Keratinocyte (primary cell): Measurements from ENCODE around the gene TIMM8B. TPM values are rescaled to one million over a fixed set of nuclear protein-coding genes. Genes with fewer than 3 reads are reported as not detected.

ENCODE experiments used
- DNase-seq: peaks from one replicate; pipeline ENCODE4 v3.0.0-alpha.2; 2011; ENCODE audit warnings: low read depth, missing footprints, low spot score
- FAIRE-seq: peaks from 2 replicates; lab custom pipeline; 2011; peaks lifted over from hg19 to GRCh38; lab: Jason Lieb, UNC
- H2AFZ ChIP-seq: 2 replicates; pipeline ENCODE4 v1.6.0; 2012; ENCODE audit warnings: low read length, control low read depth, inconsistent platforms; ENCODE audit not compliant: control insufficient read depth
- H3K27ac ChIP-seq: 2 replicates; pipeline ENCODE4 v1.5.1; 2011; ENCODE audit warnings: low read length; ENCODE audit not compliant: control insufficient read depth, insufficient read depth
- H3K27me3 ChIP-seq: 3 replicates; pipeline ENCODE4 v1.6.0; 2011; ENCODE audit warnings: low read length; ENCODE audit not compliant: control insufficient read depth, insufficient read depth; ENCODE audit errors: extremely low read depth
- H3K36me3 ChIP-seq, 2 experiments: 2 replicates in 1 of 2; 3 replicates in 1 of 2; pipeline ENCODE4 v1.5.1; 2011; ENCODE audit warnings: low read length in 2 of 2, mild to moderate bottlenecking in 1 of 2; ENCODE audit not compliant: control insufficient read depth in 2 of 2, insufficient read depth in 2 of 2; ENCODE audit errors: extremely low read depth in 1 of 2
- H3K4me1 ChIP-seq: 3 replicates; pipeline ENCODE4 v1.5.1; 2011; ENCODE audit warnings: low read length; ENCODE audit not compliant: control insufficient read depth, insufficient read depth; ENCODE audit errors: extremely low read depth
- H3K4me2 ChIP-seq: 3 replicates; pipeline ENCODE4 v1.6.0; 2011; ENCODE audit warnings: low read depth, low read length; ENCODE audit not compliant: control insufficient read depth, insufficient read depth; ENCODE audit errors: extremely low read depth
- H3K4me3 ChIP-seq, 3 experiments: fragments of 200-600 bp in 1 of 3; sonication (generic) in 1 of 3; 2 replicates in 2 of 3; 3 replicates in 1 of 3; pipeline ENCODE4 v1.5.1; 2011 to 2016; ENCODE audit warnings: low read length in 3 of 3, mild to moderate bottlenecking in 3 of 3, control low read depth in 2 of 3, inconsistent platforms in 1 of 3, low read depth in 1 of 3, mixed read lengths in 1 of 3, mixed run types in 1 of 3, moderate library complexity in 1 of 3; ENCODE audit not compliant: control insufficient read depth in 2 of 3, insufficient read depth in 2 of 3; ENCODE audit errors: extremely low read depth in 1 of 3
- H3K79me2 ChIP-seq: 2 replicates; pipeline ENCODE4 v1.6.0; 2012; ENCODE audit warnings: low read length; ENCODE audit not compliant: control insufficient read depth, insufficient read depth
- H3K9ac ChIP-seq: 3 replicates; pipeline ENCODE4 v1.6.0; 2011; ENCODE audit warnings: low read length; ENCODE audit not compliant: control insufficient read depth, insufficient read depth; ENCODE audit errors: extremely low read depth
- H3K9me1 ChIP-seq: 3 replicates; pipeline ENCODE4 v1.6.0; 2011; ENCODE audit warnings: low read length; ENCODE audit not compliant: control insufficient read depth, insufficient read depth; ENCODE audit errors: extremely low read depth
- H3K9me3 ChIP-seq: 2 replicates; pipeline ENCODE4 v1.5.1; 2012; ENCODE audit warnings: low read depth, low read length; ENCODE audit not compliant: control insufficient read depth
- H4K20me1 ChIP-seq: 3 replicates; pipeline ENCODE4 v1.6.0; 2011; ENCODE audit warnings: low read length; ENCODE audit not compliant: control insufficient read depth, insufficient read depth; ENCODE audit errors: extremely low read depth
- CTCF ChIP-seq, 3 experiments: IDR thresholded peaks in 1 of 3; conservative IDR thresholded peaks in 1 of 3; optimal IDR thresholded peaks in 1 of 3; 2 replicates in 2 of 3; 3 replicates in 1 of 3; pipeline versions ENCODE3 to v1.5.1; 2011; ENCODE audit warnings: low read length in 3 of 3, mild to moderate bottlenecking in 3 of 3, moderate library complexity in 2 of 3, control low read depth in 1 of 3, inconsistent platforms in 1 of 3; ENCODE audit not compliant: insufficient read depth in 2 of 3; ENCODE audit errors: extremely low read depth in 1 of 3
- EZH2 ChIP-seq: IDR thresholded peaks from one replicate; pipeline ENCODE4 v1.6.1; 2012; ENCODE audit warnings: inconsistent platforms, mild to moderate bottlenecking, low read length, moderate library complexity
- dilution Hi-C: fragments of 300-500 bp; cut with MboI; formaldehyde crosslinking; loops from one replicate; pipeline ENCODE4 v1.7.0; 2020; ENCODE audit warnings: low sequenced_read_pairs; ENCODE audit not compliant: extremely low pct_ligation_motif_present
- polyA plus RNA-seq, 5 experiments: library from polyadenylated mRNA; depleted of rRNA in 3 of 5; stranded (reverse) in 3 of 5; stranded (forward) in 1 of 5; unstranded in 1 of 5; fragments of >200 nt; gene quantifications; 1 replicate in 1 of 5; 2 replicates in 3 of 5; 3 replicates in 1 of 5; pipeline versions ENCODE4 v1.2.1 to v1.2.3, GENCODE V29; 2011 to 2012; ENCODE audit warnings: missing spikeins in 2 of 5, low read depth in 1 of 5, low replicate concordance in 1 of 5

TIMM8B gene
- polyA plus RNA-seq, 1 donor (not counting 4 experiments of a cell fraction or from before 2014, with no cell fraction given), result 126 TPM

GRCh38 chr11:112062923-112063322 is 23.6 kb downstream of the TIMM8B start:
- no peak overlapping the region for H2AFZ ChIP-seq
- no peak overlapping the region for H3K4me3 ChIP-seq
- no peak overlapping the region for H3K27ac ChIP-seq
- H3K9me1 ChIP-seq, result no peaks in the 10 kb centered on the region
- TF ChIP-seq CTCF (optimal IDR thresholded peaks at IDR 0.05 in 1 of 3, IDR thresholded peaks at IDR 0.05 in 1 of 3, conservative IDR thresholded peaks at IDR 0.05 in 1 of 3; ENCODE audit: extremely low read depth in 1 of 3, insufficient read depth in 2 of 3, low read length in 3 of 3) (no peak), EZH2 (no peak)
- dilution Hi-C loops, result no loop called here
- no peak for FAIRE-seq
- H4K20me1 ChIP-seq, result no peaks in the 10 kb centered on the region
- H3K9ac ChIP-seq, result no peak overlapping the region
- no peaks in the 10 kb centered on the region for H3K79me2 ChIP-seq
- H3K9me3 ChIP-seq, result no peaks in the 10 kb centered on the region
- peaks cover 3 to 9% of the 10 kb centered on the region in 2 experiments for H3K36me3 ChIP-seq
- no peaks in the 10 kb centered on the region for H3K27me3 ChIP-seq
- no peak overlapping the region for H3K4me2 ChIP-seq
- H3K4me1 ChIP-seq, result no peaks in the 10 kb centered on the region
- DNase-seq, result no peak

GRCh38 chr11:112058103-112058502 is 28.5 kb downstream of the TIMM8B start:
- FAIRE-seq (no peak), DNase-seq (no peak)

More at GRCh38 chr11:112058103-112058502, 28.5 kb downstream of the TIMM8B start:
- Histone ChIP-seq H3K27me3 (no peaks in the 10 kb centered on the region), H2AFZ (no peak overlapping the region), H3K4me1 (no peaks in the 10 kb centered on the region), H3K9ac (no peak overlapping the region), H3K27ac (no peak overlapping the region), H3K79me2 (no peaks in the 10 kb centered on the region), H3K9me1 (no peaks in the 10 kb centered on the region), H3K9me3 (no peaks in the 10 kb centered on the region), H4K20me1 (no peaks in the 10 kb centered on the region), H3K4me2 (no peak overlapping the region), H3K4me3 (no peak overlapping the region), H3K36me3 (peaks cover 8 to 11% of the 10 kb centered on the region in 2 experiments)
- dilution Hi-C loops, result no loop called here
- no peak for TF ChIP-seq EZH2
- no peak for TF ChIP-seq CTCF (optimal IDR thresholded peaks at IDR 0.05 in 1 of 3, IDR thresholded peaks at IDR 0.05 in 1 of 3, conservative IDR thresholded peaks at IDR 0.05 in 1 of 3; ENCODE audit: extremely low read depth in 1 of 3, insufficient read depth in 2 of 3, low read length in 3 of 3)
